A673 (cell line): ENCODE measurements around the gene NLGN1. TPM values are rescaled to one million over a fixed set of nuclear protein-coding genes. Genes with fewer than 3 reads are reported as not detected.
A peak's percentile ranks its signal among the peaks of the same experiment; 100 is the strongest.

ENCODE experiments used
- BruUV-seq: library from RNA; stranded (reverse); fragments of 400-500 nt; replicated peaks from 2 replicates; lab custom pipeline; 2021; lab: Mats Ljungman, UMichigan
- CTCF ChIA-PET: fragments of 300-600 bp; sonication (Branson Sonifier 250); formaldehyde crosslinking; loops from one replicate; lab custom pipeline; 2022; ENCODE audit warnings: antibody characterized with exemption; lab: Charles Lee
- POLR2A ChIA-PET: fragments of 300-600 bp; sonication (Branson Sonifier 250); formaldehyde crosslinking; loops from one replicate; lab custom pipeline; 2022; ENCODE audit warnings: antibody characterized with exemption; ENCODE audit not compliant: low non-redundant PET; lab: Charles Lee
- DNase-seq: peaks from one replicate; pipeline ENCODE4 v3.0.0-alpha.2; 2015; ENCODE audit warnings: low spot score
- H3K27ac ChIP-seq: fragments of 200-600 bp; sonication (generic); 2 replicates; pipeline ENCODE4 v1.5.1; 2016; ENCODE audit warnings: mixed run types, low read depth, mild to moderate bottlenecking, mixed read lengths, antibody characterized with exemption, low read length; ENCODE audit not compliant: poor library complexity, severe bottlenecking
- H3K27me3 ChIP-seq: fragments of 200-600 bp; sonication (generic); replicated peaks from 2 replicates; pipeline ENCODE4 v1.6.1; 2017; ENCODE audit warnings: mixed run types, low read depth, mild to moderate bottlenecking, mixed read lengths, antibody characterized with exemption, low read length; ENCODE audit not compliant: insufficient read depth, poor library complexity
- H3K36me3 ChIP-seq: fragments of 200-600 bp; sonication (generic); 2 replicates; pipeline ENCODE4 v1.6.1; 2016; ENCODE audit warnings: mixed run types, mild to moderate bottlenecking, mixed read lengths, antibody characterized with exemption, low read length; ENCODE audit not compliant: insufficient read depth, poor library complexity, severe bottlenecking
- H3K4me1 ChIP-seq: fragments of 200-600 bp; sonication (generic); 2 replicates; pipeline ENCODE4 v1.6.1; 2017; ENCODE audit warnings: mixed run types, mild to moderate bottlenecking, mixed read lengths, antibody characterized with exemption, low read length; ENCODE audit not compliant: insufficient read depth, poor library complexity, severe bottlenecking
- H3K4me3 ChIP-seq: fragments of 200-600 bp; sonication (generic); 2 replicates; pipeline ENCODE4 v1.5.1; 2016; ENCODE audit warnings: low read depth, mixed run types, mild to moderate bottlenecking, mixed read lengths, low read length; ENCODE audit not compliant: poor library complexity, severe bottlenecking
- H3K9me3 ChIP-seq: fragments of 200-600 bp; sonication (generic); 2 replicates; pipeline ENCODE4 v1.6.1; 2016; ENCODE audit warnings: mixed run types, low read depth, mild to moderate bottlenecking, mixed read lengths, antibody characterized with exemption, low read length; ENCODE audit not compliant: poor library complexity, severe bottlenecking
- CTCF ChIP-seq: fragments of 300-800, 200-600 bp; sonication (generic); conservative IDR thresholded peaks from 2 replicates; pipeline ENCODE4 v1.5.1; 2017; ENCODE audit warnings: low read depth, mild to moderate bottlenecking, antibody characterized with exemption, low read length, moderate library complexity, mixed read lengths
- EZH2 ChIP-seq: fragments of 200-600 bp; sonication (generic); IDR thresholded peaks from 2 replicates; pipeline ENCODE4 v1.6.1; 2017; ENCODE audit warnings: borderline replicate concordance, low read depth, mild to moderate bottlenecking, mixed read lengths, antibody characterized with exemption, low read length; ENCODE audit not compliant: poor library complexity, severe bottlenecking
- intact Hi-C: fragments of 100-400 bp; cut with micrococcal nuclease; formaldehyde crosslinking; loops from one replicate; pipeline ENCODE4 v1.10.0; 2022; ENCODE audit not compliant: unreplicated experiment
- total RNA-seq: library from RNA; stranded (reverse); gene quantifications from 2 replicates; pipeline ENCODE4 v1.2.3, GENCODE V29; 2021

The NLGN1 gene
- total RNA-seq, 1 experiment from 2014 or later = 0.39 TPM

- no peak overlapping the region for H3K4me3 ChIP-seq
- peaks cover 6% of the 10 kb centered on the region for H3K4me1 ChIP-seq
- no peaks in the 10 kb centered on the region for H3K27me3 ChIP-seq
- no peaks in the 10 kb centered on the region for H3K9me3 ChIP-seq
- no TSS peak for BruUV-seq
- TF ChIP-seq CTCF (no peak), EZH2 (no peak)
- intact Hi-C loops = loop anchor here (2.0 to 10.0 kb wide), 4 partner anchors 142 to 748 kb away; no protein-coding TSS in a partner anchor
- H3K36me3 ChIP-seq = no peaks in the 10 kb centered on the region
- ChIA-PET CTCF (interaction anchor here (1.4 kb wide), 1 partner anchor 141 kb away, joined by 7 read pairs; no protein-coding TSS in a partner anchor), POLR2A (no interaction called here)
- no peak overlapping the region for H3K27ac ChIP-seq
- peak; percentile 15 for DNase-seq
Observed at GRCh38 chr3:173552526-173552925, 155.0 kb downstream of the NLGN1 start.

GRCh38 chr3:173553635-173554280 is 156.2 kb downstream of the NLGN1 start:
- Histone ChIP-seq H3K9me3 (no peaks in the 10 kb centered on the region), H3K27ac (no peak overlapping the region), H3K27me3 (no peaks in the 10 kb centered on the region), H3K4me1 (peaks cover 6% of the 10 kb centered on the region), H3K36me3 (no peaks in the 10 kb centered on the region), H3K4me3 (no peak overlapping the region)
- CTCF ChIA-PET = interaction anchor here (0.5 to 1.4 kb wide), 2 partner anchors 135 to 142 kb away, joined by 7 to 9 read pairs; no protein-coding TSS in a partner anchor
- peak; percentile 65 for DNase-seq
- POLR2A ChIA-PET = no interaction called here
- BruUV-seq = no TSS peak
- intact Hi-C loops = loop anchor here (1.0 to 10.0 kb wide), 5 partner anchors 143 to 749 kb away; no protein-coding TSS in a partner anchor
- TF ChIP-seq EZH2 (no peak), CTCF (peak; percentile 80)

- POLR2A ChIA-PET = no interaction called here
- no peak overlapping the region for H3K27ac ChIP-seq
- H3K4me1 ChIP-seq = peaks cover 6% of the 10 kb centered on the region
- no peak overlapping the region for H3K4me3 ChIP-seq
- H3K36me3 ChIP-seq = no peaks in the 10 kb centered on the region
- no peak for DNase-seq
- CTCF ChIA-PET = no interaction called here
- intact Hi-C loops = loop anchor here (10.0 kb wide), 2 partner anchors 332 to 752 kb away; no protein-coding TSS in a partner anchor
- H3K9me3 ChIP-seq = no peaks in the 10 kb centered on the region
- no TSS peak for BruUV-seq
- no peak for TF ChIP-seq EZH2
- TF ChIP-seq CTCF = no peak
- H3K27me3 ChIP-seq = no peaks in the 10 kb centered on the region
Observed at GRCh38 chr3:173556546-173556945, 159.0 kb downstream of the NLGN1 start.
